SH-SY5Y (cell line): ENCODE measurements around the gene DEAF1.

Source experiments
- GATA2 ChIP-seq: IDR thresholded peaks from 2 replicates; pipeline ENCODE4 v1.6.1; 2011; ENCODE audit warnings: mild to moderate bottlenecking, low read depth, low read length
- GATA3 ChIP-seq: IDR thresholded peaks from 2 replicates; pipeline ENCODE4 v1.6.1; 2011; ENCODE audit warnings: low read depth, mild to moderate bottlenecking, low read length, moderate library complexity

DNA sequence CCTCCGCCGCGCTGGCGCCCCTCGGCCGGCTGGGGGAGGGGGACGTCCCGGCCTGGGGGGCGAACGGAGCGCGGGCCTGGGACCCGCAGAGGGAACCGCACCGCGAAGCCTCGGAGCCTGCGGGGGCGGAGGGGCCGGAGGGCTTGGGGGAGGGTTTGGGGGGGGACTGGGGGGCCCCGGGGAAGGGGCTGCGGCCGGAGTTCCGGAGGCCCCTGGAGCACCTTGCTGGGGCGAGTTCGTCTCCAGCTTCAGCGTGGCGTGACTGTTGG is 67.8 kb downstream of the DEAF1 start:
- TF ChIP-seq GATA2 (no peak), GATA3 (no peak)
